Measurements from ENCODE around the gene KCNG1. TPM values are rescaled to one million over a fixed set of nuclear protein-coding genes. Genes with fewer than 3 reads are reported as not detected.

The KCNG1 gene
- total and polyA plus RNA-seq, 2 of the 13 experiments (the other 11 are each of a cell fraction or from before 2014, with no cell fraction given) = not detected

DNA sequence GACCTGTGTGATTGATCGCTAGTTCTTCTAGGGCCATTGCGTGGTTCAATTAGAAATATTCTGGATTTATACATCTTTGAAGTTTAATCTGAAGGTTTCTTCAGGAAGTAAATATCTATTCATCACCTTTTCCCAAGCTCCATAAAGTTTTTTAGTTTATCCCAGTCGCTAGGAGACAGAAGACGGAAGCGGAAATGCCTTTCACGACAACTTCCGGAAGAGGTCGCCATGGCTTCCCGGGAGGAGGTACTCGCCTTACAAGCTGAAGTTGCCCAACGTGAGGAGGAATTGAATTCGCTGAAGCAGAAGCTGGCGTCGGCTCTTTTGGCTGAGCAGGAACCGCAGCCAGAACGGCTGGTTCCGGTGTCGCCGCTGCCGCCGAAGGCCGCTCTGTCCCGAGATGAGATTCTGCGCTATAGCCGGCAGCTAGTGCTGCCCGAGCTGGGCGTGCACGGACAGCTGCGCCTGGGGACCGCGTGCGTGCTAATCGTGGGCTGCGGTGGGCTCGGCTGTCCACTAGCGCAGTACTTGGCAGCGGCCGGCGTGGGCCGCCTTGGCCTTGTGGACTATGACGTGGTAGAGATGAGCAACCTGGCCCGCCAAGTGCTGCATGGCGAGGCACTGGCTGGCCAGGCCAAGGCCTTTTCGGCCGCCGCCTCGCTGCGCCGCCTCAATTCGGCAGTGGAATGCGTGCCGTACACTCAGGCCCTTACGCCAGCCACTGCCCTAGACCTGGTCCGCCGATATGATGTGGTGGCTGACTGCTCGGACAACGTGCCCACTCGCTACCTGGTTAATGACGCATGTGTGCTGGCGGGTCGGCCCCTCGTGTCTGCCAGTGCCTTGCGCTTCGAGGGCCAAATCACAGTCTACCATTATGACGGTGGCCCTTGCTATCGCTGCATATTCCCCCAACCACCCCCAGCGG is 64.0 kb downstream of the KCNG1 start, which contains the start of gene MOCS3 (continued):
- TF ChIP-seq, protein P1, sequence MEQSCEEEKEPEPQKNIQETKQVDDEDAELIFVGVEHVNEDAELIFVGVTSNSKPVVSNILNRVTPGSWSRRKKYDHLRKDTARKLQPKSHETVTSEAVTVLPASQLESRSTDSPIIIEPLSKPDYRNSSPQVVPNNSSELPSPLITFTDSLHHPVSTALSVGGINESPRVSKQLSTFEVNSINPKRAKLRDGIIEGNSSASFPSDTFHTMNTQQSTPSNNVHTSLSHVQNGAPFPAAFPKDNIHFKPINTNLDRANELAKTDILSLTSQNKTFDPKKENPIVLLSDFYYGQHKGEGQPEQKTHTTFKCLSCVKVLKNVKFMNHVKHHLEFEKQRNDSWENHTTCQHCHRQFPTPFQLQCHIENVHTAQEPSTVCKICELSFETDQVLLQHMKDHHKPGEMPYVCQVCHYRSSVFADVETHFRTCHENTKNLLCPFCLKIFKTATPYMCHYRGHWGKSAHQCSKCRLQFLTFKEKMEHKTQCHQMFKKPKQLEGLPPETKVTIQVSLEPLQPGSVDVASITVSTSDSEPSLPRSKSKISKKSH (CRISPR knock-in tag; IDR thresholded peaks at IDR 0.05; ENCODE audit: borderline replicate concordance) = peak; percentile 44; the same call in 1 of the 2 replicates
- TF ChIP-seq SNAI1 (CRISPR knock-in tag; IDR thresholded peaks at IDR 0.05; ENCODE audit: borderline replicate concordance) = peak; percentile 93; the same call in 1 of the 2 replicates
- no peak for TF ChIP-seq CBX2 (IDR thresholded peaks at IDR 0.05; ENCODE audit: low read depth, low read length)
- TF ChIP-seq CBX2 (CRISPR knock-in tag; IDR thresholded peaks at IDR 0.05; ENCODE audit: low read depth) = no peak
- TF ChIP-seq, protein P2, sequence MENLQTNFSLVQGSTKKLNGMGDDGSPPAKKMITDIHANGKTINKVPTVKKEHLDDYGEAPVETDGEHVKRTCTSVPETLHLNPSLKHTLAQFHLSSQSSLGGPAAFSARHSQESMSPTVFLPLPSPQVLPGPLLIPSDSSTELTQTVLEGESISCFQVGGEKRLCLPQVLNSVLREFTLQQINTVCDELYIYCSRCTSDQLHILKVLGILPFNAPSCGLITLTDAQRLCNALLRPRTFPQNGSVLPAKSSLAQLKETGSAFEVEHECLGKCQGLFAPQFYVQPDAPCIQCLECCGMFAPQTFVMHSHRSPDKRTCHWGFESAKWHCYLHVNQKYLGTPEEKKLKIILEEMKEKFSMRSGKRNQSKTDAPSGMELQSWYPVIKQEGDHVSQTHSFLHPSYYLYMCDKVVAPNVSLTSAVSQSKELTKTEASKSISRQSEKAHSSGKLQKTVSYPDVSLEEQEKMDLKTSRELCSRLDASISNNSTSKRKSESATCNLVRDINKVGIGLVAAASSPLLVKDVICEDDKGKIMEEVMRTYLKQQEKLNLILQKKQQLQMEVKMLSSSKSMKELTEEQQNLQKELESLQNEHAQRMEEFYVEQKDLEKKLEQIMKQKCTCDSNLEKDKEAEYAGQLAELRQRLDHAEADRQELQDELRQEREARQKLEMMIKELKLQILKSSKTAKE (CRISPR knock-in tag; IDR thresholded peaks at IDR 0.05; ENCODE audit: borderline replicate concordance) = no peak
- TF ChIP-seq ZNF329 (CRISPR knock-in tag; IDR thresholded peaks at IDR 0.05; ENCODE audit: low read depth) = no peak
- TF ChIP-seq, protein P3, sequence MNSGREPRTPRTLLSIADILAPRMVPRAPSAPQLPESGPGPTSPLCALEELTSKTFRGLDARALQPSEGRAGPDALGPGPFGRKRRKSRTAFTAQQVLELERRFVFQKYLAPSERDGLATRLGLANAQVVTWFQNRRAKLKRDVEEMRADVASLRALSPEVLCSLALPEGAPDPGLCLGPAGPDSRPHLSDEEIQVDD (CRISPR knock-in tag; IDR thresholded peaks at IDR 0.05; ENCODE audit: borderline replicate concordance) = peak; percentile 37; the same call in 1 of the 2 replicates
- TF ChIP-seq SATB2 (CRISPR knock-in tag; IDR thresholded peaks at IDR 0.05) = peak; percentile 89; the same call in 1 of the 2 replicates
- peak; percentile 25; the same call in 1 of the 2 replicates for TF ChIP-seq ZNF124 (CRISPR knock-in tag; IDR thresholded peaks at IDR 0.05)
- TF ChIP-seq, protein P4, sequence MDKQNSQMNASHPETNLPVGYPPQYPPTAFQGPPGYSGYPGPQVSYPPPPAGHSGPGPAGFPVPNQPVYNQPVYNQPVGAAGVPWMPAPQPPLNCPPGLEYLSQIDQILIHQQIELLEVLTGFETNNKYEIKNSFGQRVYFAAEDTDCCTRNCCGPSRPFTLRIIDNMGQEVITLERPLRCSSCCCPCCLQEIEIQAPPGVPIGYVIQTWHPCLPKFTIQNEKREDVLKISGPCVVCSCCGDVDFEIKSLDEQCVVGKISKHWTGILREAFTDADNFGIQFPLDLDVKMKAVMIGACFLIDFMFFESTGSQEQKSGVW (CRISPR knock-in tag; IDR thresholded peaks at IDR 0.05; ENCODE audit: borderline replicate concordance) = no peak
- TF ChIP-seq ZNF549 (CRISPR knock-in tag; IDR thresholded peaks at IDR 0.05) = peak; percentile 76; the same call in 1 of the 2 replicates
- TF ChIP-seq FIP1L1 (IDR thresholded peaks at IDR 0.05; ENCODE audit: borderline replicate concordance, insufficient read depth, low read depth, low read length) = no peak; the same call in 1 of the 2 replicates
- TF ChIP-seq, protein P5, sequence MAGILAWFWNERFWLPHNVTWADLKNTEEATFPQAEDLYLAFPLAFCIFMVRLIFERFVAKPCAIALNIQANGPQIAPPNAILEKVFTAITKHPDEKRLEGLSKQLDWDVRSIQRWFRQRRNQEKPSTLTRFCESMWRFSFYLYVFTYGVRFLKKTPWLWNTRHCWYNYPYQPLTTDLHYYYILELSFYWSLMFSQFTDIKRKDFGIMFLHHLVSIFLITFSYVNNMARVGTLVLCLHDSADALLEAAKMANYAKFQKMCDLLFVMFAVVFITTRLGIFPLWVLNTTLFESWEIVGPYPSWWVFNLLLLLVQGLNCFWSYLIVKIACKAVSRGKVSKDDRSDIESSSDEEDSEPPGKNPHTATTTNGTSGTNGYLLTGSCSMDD (CRISPR knock-in tag; IDR thresholded peaks at IDR 0.05) = peak; percentile 82; the same call in 1 of the 2 replicates
- peak; percentile 91 for TF ChIP-seq POLR2G (IDR thresholded peaks at IDR 0.05; ENCODE audit: low read depth, low read length)
- peak; percentile 80; the same call in 1 of the 2 replicates for TF ChIP-seq ZNF891 (CRISPR knock-in tag; IDR thresholded peaks at IDR 0.05)
- TF ChIP-seq ZNF143 (CRISPR knock-in tag; IDR thresholded peaks at IDR 0.05) = no peak; the same call in 1 of the 2 replicates
- TF ChIP-seq ZNF7 (CRISPR knock-in tag; IDR thresholded peaks at IDR 0.05) = no peak
- TF ChIP-seq HCFC1 (IDR thresholded peaks at IDR 0.05; ENCODE audit: low read depth, low read length) = no peak; the same call in 1 of the 2 replicates
- no peak for TF ChIP-seq THYN1 (CRISPR knock-in tag; IDR thresholded peaks at IDR 0.05; ENCODE audit: borderline replicate concordance, low read depth)
- TF ChIP-seq ZNF253 (CRISPR knock-in tag; IDR thresholded peaks at IDR 0.05; ENCODE audit: borderline replicate concordance) = no peak
